ENCODE results near the gene EOMES.

EOMES gene

DNA sequence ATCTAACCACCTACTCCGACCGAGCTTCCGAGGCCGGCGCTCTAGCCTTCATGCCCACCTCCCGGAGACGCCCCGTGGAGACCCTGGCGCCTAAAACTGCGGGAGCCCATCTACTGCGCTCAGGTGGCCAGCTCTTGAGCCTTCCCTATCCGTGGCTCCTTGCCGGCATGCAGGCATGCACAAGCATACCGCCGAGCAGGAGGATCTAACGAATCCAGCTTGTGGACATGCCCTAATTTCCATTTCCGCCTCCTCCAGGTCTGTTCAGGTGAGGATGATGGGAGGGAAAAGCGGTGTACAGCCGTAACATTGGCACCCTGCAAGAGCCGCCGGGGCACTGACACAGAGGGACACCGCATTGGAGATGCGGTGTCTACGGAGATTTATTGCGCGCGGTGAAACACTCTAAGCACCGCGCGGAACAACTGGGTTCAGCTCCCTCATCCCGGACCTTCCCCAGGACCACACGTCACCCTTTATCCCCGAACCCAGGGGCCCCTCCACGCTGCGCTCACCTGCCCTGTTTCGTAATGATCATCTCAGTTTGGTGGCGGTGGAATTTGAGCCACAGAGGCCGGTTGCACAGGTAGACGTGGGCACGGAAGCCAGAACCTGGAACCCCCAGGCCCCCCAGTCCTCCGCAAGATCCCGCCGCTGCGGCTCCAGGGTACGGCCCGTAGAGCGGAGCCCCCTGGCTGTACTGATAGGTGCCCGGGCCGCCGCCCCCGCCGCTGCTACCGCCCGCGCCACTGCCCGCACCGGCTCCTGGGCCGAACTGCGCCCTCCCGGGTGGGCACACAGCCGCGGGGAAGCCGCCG is 1.0 kb downstream of the EOMES start:
- no peak for DNase-seq (ENCODE audit: low read depth in 2 of 2)

DNA sequence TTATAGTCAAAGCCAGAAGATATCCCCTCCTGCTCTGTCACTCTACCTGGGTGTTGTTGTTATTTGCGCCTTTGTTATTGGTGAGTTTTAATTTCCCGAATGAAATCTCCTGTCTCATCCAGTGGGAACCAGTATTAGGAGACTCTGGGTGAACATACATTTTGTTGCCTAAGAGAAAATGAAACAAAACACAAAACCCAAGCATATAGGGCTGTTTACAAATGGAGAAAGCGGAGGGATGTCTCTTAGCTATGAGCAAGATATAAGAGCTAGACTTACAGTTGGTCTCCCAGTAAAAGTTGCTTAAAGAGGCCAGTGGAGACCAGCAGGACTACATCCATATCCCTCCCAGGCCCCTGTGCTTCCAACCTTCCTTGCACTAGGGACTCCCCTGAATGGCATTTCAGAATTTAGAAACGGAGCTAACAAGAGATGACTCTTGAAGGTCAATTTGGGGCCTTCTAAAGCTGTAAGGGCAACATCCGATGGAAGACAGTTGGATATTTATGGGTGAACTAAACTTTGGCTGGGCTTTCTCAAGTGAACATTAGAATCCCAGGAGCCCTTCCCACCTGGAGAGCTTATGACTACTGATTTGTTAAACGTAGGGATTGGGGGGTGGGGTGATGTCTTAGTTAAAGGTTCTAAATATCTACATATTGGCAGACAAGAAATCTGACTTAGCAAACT is 2.7 kb downstream of the EOMES start:
- DNase-seq (ENCODE audit: low read depth in 2 of 2) = no peak

- DNase-seq (ENCODE audit: low read depth in 2 of 2) = no peak
These were observed 3.7 kb downstream of the EOMES start for GRCh38 chr3:27718459-27718858.

GRCh38 chr3:27717200-27717852 is 4.8 kb downstream of the EOMES start:
- no peak for DNase-seq (ENCODE audit: low read depth in 2 of 2)

DNA sequence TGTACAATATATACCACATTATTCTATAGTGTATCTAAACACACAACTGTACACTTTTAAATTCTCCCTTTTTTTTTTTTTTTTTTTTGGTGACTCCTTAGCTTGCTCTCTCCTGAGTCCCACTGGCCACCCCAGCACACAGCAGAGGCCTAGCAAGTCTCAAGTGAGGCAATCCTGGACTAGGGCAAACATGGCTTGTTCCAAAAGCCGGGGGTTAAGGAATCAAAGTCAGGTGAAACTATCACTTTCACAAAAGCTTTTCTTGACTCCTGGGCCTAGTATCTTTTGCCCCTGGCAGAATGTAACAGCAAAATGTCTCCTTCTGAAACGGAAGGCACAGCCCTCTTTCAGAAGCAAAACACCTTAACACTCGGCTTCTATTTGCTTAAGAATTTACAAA is 5.8 kb downstream of the EOMES start:
- no peak for DNase-seq (ENCODE audit: low read depth in 2 of 2)

DNA sequence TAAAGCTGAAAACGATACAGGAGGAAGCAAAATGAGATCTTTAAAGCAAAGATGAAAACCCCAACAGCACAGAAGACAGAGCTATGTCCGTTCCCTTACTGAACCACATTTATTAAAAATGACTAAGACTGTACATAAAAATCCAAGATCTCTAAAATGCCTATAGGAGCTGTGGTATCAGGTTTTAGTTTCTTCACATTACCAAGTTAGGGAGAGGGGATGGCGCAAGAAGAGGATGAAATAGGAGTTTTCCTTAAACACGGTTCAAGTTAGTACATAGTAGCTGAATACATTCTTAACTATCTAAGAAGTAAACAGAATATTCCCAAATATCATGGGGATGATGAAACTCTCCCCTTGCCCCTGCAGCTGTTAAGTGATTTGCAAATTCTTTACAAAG is 6.3 kb downstream of the EOMES start:
- DNase-seq (ENCODE audit: low read depth in 2 of 2) = no peak

GRCh38 chr3:27715454-27715806 is 6.7 kb downstream of the EOMES start:
- no peak for DNase-seq (ENCODE audit: low read depth in 2 of 2)

- DNase-seq (ENCODE audit: low read depth in 2 of 2) = no peak
These were observed 7.2 kb downstream of the EOMES start for GRCh38 chr3:27714692-27715453.

- no peak for DNase-seq (ENCODE audit: low read depth in 2 of 2)
These were observed 8.0 kb downstream of the EOMES start for GRCh38 chr3:27714146-27714526.

DNA sequence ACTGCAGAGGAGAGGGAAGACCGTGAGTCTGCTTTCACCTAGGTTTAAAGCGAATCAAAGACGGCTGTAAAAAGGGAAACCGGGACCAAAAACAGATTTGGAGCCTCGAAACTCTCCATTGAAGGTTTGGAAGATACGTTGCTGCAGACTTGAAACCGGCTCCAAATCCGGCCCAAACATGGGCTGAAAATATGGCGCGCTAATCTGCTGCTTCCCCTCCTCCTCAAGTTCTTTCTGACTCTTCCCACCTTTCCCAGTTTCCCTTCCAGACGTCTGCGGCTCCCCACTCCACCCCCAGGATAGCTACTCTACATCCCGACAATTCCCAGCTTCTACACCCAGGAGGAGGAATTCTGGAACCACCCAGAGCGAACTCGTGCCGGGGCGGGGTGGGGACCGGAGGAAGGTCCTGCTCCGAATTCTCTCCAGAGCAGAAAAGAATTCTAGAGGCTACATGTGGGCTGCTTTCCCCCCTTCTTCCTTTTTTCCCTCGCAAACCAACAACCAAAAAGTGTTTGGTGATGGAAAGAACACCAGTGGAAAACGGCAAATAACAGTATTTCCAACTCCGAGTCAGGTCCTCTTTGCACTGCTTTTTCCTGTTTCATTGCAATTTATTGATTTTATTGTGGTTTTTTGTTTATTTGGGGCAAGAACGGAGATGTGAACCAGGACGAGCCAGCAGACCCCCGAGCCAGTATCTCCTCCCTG is 8.5 kb downstream of the EOMES start:
- DNase-seq (ENCODE audit: low read depth in 2 of 2) = no peak

- DNase-seq (ENCODE audit: low read depth in 2 of 2) = no peak
These were observed 9.1 kb downstream of the EOMES start for GRCh38 chr3:27713078-27713423.

DNA sequence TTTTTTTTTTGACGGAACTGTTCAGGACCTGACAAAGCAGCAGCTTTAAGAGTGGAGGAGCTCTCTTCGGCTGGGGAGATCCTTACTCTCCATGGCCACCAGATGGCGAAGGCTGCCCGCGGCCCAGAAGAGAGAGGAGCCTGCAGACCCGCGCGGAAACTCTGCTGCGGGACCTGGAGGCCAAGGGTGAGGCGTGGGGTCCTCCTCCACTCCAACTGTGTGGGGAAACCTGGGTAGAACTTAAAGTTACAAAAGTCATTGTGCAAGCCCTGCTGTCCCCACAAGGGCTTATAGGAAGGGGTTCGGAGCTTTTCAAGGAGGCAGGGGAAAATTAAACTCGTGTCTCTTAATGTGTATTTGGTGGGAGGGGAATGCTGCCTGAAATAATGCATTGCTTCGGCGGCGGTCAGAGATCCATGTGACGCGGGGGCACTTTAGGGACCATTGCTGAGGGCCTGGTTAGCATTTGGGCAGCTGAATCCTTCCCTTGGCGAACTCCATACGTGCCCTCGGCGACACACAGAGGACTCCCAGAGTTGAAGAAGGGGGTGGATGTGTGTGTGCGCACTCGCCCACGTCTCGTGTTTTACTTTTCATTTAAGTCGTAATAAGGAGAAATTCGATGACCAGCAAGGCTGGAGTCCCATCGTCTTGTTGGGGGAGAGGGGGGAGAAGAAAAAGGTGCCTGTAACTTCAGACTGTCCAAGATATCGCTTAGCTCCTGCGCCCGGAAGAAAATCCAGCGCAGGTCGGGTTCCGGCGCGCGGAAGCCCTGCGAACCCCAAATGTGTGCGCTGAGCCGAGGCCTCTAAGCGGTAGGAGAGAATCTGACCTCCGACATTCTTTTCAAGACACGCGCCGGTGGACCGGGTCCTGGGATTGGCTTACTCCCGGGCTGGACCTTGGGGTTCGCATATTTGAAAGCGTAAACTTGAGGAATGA is 9.7 kb downstream of the EOMES start:
- DNase-seq (ENCODE audit: low read depth in 2 of 2) = peak; percentile 53 to 67

GRCh38 chr3:27708250-27708649 is 13.9 kb downstream of the EOMES start:
- DNase-seq (ENCODE audit: low read depth in 2 of 2) = no peak

- DNase-seq (ENCODE audit: low read depth in 2 of 2) = no peak
These were observed 23.1 kb downstream of the EOMES start for GRCh38 chr3:27699067-27699466.

DNA sequence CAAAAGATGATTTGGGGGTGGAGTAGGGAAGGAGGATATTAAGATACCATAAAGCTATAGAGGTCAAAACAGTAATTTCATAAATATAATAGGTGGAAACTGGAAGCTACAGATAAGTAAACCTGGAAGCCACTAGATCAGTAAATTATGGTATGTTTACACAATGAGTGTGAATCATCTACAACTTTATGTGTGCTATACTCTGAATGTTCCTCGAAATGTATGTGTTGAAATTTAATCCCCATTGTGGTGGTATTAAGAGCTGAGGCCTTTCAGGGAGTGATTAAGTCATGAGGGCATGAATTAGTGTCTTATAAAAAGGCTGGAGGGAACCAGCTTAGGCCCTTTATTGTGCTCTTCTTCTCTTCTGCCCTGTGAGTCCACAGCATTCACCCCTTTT is 25.2 kb downstream of the EOMES start:
- no peak for DNase-seq (ENCODE audit: low read depth in 2 of 2)

DNA sequence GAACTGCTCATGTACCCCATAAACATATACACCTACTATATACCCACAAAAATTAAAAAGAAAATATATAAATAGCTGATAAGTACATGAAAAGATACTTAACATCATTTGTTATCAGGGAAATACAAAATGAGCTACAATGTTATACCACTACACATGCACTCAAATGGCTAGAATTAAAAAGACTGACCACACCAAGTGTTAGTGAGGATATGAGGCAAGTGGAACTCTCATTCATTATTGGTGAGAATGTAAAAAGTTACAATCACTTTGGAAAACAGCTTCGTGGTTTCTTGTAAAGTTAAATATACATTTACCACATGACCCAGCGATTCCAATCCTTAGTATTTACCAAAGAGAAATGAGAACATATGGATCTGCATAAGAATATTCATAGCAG is 26.5 kb downstream of the EOMES start:
- DNase-seq (ENCODE audit: low read depth in 2 of 2) = no peak

DNA sequence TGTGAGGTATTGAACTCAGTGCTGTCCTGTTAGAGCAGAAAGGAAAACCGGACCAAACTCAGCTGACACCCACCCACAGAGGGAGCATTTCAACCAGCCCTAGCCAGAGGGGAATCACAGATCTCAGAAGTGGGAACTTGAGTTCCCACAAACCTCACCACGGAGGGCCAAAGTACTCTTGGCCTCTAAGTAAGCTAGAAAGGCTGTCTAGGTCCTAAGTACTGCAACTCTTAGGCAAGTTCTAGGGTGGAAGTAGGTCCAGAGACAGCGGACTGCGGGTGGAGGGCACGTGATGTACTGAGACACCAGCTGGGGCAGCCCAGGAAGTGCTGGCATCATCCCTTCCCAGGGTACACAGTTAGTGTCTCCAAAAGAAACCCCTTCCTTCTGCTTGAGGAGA is 34.1 kb downstream of the EOMES start:
- no peak for DNase-seq (ENCODE audit: low read depth in 2 of 2)

DNA sequence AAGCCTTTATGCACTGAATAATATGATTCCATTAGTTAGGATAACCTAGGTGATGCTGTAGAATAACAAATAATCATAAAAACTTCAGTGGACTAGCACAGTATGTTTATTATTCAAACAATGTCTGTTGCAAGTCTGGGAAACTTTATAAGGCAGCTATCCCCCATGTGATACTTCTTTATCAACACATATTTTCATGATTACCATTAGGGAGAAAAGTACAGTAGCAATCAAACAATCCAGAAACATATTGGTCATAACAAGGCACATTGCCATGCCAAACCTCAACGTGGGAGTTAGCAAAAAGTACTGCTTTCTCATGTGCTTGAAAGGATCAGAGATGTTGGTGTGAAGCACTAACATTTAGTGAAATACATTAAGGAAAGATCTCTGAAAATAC is 35.5 kb downstream of the EOMES start:
- DNase-seq (ENCODE audit: low read depth in 2 of 2) = no peak

DNA sequence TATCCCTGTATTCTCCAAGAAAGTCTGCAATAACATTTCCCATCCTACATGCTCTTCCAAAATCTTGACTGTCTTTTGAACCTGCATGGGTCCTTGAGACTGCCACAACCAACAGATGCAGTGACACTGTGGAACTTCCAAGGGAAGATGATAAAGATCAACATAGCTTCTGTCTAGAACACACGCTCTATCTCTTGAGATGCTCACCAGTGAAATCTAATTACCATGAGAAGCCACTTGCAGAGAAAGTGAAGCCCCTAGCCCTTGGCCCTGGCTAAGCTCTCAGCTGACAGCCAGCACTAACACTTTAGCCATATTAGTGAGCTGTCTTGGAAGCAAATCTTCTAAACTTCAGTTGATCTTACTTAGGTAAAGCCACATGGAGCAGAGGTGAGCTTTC is 36.6 kb downstream of the EOMES start:
- DNase-seq (ENCODE audit: low read depth in 2 of 2) = no peak

- DNase-seq (ENCODE audit: low read depth in 2 of 2) = no peak
These were observed 37.8 kb downstream of the EOMES start for GRCh38 chr3:27684302-27684701.
